Measurements from ENCODE around the gene ZDHHC12.

ZDHHC12 gene

DNA sequence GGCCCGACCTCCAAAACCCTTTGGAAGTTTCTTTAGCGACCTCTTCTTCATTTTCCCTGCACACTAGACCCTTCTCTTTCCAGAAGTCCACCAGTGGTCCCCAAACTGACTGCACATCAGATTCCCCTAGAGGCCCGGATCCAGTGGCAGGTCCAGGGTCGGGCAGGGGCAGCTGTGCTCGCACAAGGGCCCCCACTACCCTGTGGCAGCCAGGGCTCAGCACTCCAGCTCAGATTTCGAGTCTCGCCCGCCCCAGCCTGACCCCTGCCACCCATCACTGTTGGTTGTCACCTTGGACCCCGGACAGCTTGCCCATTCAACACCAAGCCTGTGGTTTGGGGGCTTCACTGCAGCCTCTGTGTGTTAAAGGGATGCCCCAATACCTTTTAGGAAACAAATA is 7.8 kb upstream of the ZDHHC12 start:
- no peak overlapping the region for H3K27ac ChIP-seq (ENCODE audit: poor library complexity, severe bottlenecking)
- ATAC-seq (ENCODE audit: low read depth) = no peak
- no peaks in the 10 kb centered on the region for H3K9me3 ChIP-seq (ENCODE audit: severe bottlenecking)
- no peaks in the 10 kb centered on the region for H3K4me1 ChIP-seq (ENCODE audit: insufficient read depth, poor library complexity, severe bottlenecking)
- no peaks in the 10 kb centered on the region; the same call in 1 of the 2 replicates for H3K36me3 ChIP-seq (ENCODE audit: low read depth)
- no peak for DNase-seq (ENCODE audit: low spot score)
- no peak overlapping the region for H3K4me3 ChIP-seq (ENCODE audit: severe bottlenecking)
- TF ChIP-seq, protein P1, sequence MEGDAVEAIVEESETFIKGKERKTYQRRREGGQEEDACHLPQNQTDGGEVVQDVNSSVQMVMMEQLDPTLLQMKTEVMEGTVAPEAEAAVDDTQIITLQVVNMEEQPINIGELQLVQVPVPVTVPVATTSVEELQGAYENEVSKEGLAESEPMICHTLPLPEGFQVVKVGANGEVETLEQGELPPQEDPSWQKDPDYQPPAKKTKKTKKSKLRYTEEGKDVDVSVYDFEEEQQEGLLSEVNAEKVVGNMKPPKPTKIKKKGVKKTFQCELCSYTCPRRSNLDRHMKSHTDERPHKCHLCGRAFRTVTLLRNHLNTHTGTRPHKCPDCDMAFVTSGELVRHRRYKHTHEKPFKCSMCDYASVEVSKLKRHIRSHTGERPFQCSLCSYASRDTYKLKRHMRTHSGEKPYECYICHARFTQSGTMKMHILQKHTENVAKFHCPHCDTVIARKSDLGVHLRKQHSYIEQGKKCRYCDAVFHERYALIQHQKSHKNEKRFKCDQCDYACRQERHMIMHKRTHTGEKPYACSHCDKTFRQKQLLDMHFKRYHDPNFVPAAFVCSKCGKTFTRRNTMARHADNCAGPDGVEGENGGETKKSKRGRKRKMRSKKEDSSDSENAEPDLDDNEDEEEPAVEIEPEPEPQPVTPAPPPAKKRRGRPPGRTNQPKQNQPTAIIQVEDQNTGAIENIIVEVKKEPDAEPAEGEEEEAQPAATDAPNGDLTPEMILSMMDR (IDR thresholded peaks at IDR 0.05; ENCODE audit: poor library complexity, severe bottlenecking) = no peak
- H3K27me3 ChIP-seq (ENCODE audit: insufficient read depth, poor library complexity, severe bottlenecking) = no peaks in the 10 kb centered on the region

DNA sequence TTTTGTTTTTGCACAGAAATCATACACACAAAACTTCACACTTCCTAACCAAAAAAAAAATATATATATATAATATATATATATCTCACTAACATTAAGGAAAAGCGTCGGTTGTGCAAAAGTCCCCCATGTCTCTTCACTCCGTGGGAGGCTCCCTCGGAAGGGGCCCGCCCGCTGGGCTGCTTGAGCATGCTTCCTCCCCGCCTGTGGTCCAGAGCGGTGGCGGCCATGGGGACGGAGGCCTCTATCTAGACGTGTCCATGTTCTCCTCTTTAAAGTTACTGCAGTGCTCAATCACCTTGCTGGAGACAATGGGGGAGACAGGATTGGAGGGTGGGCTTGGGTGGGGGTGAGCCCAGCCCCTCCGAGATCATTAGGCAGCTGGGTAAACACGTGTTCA is 7.2 kb upstream of the ZDHHC12 start:
- no peak overlapping the region for H3K27ac ChIP-seq (ENCODE audit: poor library complexity, severe bottlenecking)
- no peaks in the 10 kb centered on the region for H3K4me1 ChIP-seq (ENCODE audit: insufficient read depth, poor library complexity, severe bottlenecking)
- H3K4me3 ChIP-seq (ENCODE audit: severe bottlenecking) = no peak overlapping the region
- TF ChIP-seq, protein P1 (IDR thresholded peaks at IDR 0.05; ENCODE audit: poor library complexity, severe bottlenecking) = no peak
- H3K27me3 ChIP-seq (ENCODE audit: insufficient read depth, poor library complexity, severe bottlenecking) = no peaks in the 10 kb centered on the region
- no peak for ATAC-seq (ENCODE audit: low read depth)
- no peak for DNase-seq (ENCODE audit: low spot score)
- no peaks in the 10 kb centered on the region for H3K9me3 ChIP-seq (ENCODE audit: severe bottlenecking)
- H3K36me3 ChIP-seq (ENCODE audit: low read depth) = no peaks in the 10 kb centered on the region; the same call in 1 of the 2 replicates

DNA sequence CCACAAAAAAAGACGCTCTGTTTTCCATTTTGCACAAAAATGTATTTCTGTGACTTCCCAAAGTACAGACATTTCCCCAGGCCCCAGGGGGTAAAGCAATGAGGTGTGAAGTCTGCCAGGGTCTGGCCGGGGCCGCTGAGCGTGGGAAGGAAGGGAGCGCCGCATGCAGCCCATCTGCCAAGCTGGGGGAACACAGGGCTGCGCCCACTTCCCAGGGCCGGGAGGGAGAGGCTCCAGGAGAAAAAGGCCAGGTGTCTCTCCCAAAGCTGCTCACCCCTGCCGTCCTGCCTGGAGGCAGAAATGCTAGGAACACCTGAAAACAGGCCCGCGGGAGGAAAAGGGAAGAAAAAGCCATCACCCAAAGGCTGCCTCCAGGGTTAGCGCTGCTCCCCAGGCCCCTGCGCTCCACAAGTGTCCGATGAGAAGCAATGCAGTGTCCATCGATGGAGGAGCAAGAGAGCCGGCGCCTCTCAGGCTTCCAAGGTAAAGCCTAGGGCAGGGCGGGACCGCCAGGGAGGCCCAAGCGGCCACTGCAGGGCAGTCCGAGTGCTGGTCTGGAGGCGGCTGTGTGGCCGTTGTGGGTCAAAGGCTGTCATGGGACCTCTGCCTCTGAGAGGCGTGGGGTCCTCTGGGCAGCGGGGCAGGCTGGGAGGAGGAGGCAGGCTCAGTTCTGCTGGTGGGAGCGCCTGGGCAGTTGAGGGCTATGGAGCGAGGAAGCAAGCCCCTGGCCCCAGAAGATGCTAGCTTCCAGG is 6.0 kb upstream of the ZDHHC12 start:
- ATAC-seq (ENCODE audit: low read depth) (no peak), DNase-seq (ENCODE audit: low spot score) (no peak)
- Histone ChIP-seq H3K27ac (ENCODE audit: poor library complexity, severe bottlenecking) (no peak overlapping the region), H3K4me1 (ENCODE audit: insufficient read depth, poor library complexity, severe bottlenecking) (no peaks in the 10 kb centered on the region), H3K4me3 (ENCODE audit: severe bottlenecking) (no peak overlapping the region), H3K9me3 (ENCODE audit: severe bottlenecking) (no peaks in the 10 kb centered on the region), H3K27me3 (ENCODE audit: insufficient read depth, poor library complexity, severe bottlenecking) (no peaks in the 10 kb centered on the region), H3K36me3 (ENCODE audit: low read depth) (no peaks in the 10 kb centered on the region; the same call in 1 of the 2 replicates)
- TF ChIP-seq, protein P1 (IDR thresholded peaks at IDR 0.05; ENCODE audit: poor library complexity, severe bottlenecking) = no peak

DNA sequence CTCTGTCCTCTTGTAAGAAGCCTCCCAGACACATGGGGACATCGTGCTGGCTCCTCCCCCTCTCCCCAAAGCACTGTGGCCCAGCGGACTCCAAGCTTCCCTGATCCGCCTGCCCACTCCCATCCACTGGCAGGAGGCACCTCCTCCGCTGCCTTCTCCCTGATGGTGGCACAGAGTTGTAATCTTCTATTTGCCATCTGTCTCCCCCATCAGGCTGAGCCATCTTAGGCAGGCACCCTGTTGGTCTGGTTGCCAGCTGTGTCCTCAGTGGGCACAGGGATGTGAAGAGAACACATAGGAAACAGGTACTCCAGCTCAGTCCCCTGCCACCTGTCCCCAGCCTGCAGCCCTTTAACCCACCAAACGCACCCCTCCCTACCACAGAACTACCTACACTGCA is 5.4 kb upstream of the ZDHHC12 start:
- no peak overlapping the region for H3K4me3 ChIP-seq (ENCODE audit: severe bottlenecking)

More for the DNA sequence above, 5.4 kb upstream of the ZDHHC12 start:
- no peak overlapping the region for H3K27ac ChIP-seq (ENCODE audit: poor library complexity, severe bottlenecking)
- H3K36me3 ChIP-seq (ENCODE audit: low read depth) = no peaks in the 10 kb centered on the region; the same call in 1 of the 2 replicates
- H3K4me1 ChIP-seq (ENCODE audit: insufficient read depth, poor library complexity, severe bottlenecking) = no peaks in the 10 kb centered on the region
- TF ChIP-seq, protein P1 (IDR thresholded peaks at IDR 0.05; ENCODE audit: poor library complexity, severe bottlenecking) = no peak
- no peaks in the 10 kb centered on the region for H3K9me3 ChIP-seq (ENCODE audit: severe bottlenecking)
- DNase-seq (ENCODE audit: low spot score) = no peak
- no peak for ATAC-seq (ENCODE audit: low read depth)
- H3K27me3 ChIP-seq (ENCODE audit: insufficient read depth, poor library complexity, severe bottlenecking) = no peaks in the 10 kb centered on the region

Data from RWPE2 (cell line).